HPDE6-E6E7 (cell line): ENCODE measurements around the gene KCNC3.

ENCODE experiments used
- DNase-seq: peaks from one replicate; pipeline ENCODE4 v3.0.0; 2011; ENCODE audit warnings: missing footprints; ENCODE audit errors: extremely low spot score

Gene KCNC3

GRCh38 chr19:50327013-50327412 lies 2.2 kb downstream of the KCNC3 start:
- DNase-seq: no peak

- DNase-seq: no peak
Measured at GRCh38 chr19:50326101-50326664, 3.0 kb downstream of the KCNC3 start.

- DNase-seq: no peak
Measured at GRCh38 chr19:50325310-50326100, 3.7 kb downstream of the KCNC3 start.

DNA sequence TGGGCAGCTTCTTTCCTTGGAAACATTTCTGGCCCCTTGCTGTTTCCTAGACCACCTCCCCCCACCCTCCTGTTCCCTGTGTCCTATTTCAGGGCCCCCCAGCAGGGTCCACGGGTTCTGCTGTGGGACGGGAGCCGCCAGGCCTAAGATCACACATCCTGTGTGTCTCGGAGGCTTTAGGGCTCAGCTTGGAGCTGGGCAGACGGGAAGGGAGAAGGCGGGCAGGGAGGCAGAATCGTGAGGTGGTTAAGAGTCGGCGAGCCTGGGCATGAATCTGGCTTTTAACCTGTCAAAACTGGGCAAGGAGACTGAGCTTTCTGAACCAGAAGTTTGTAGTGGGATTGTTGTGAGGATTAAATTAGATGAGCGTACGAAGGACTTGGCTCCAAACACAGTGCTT lies 4.8 kb downstream of the KCNC3 start:
- DNase-seq: no peak

DNA sequence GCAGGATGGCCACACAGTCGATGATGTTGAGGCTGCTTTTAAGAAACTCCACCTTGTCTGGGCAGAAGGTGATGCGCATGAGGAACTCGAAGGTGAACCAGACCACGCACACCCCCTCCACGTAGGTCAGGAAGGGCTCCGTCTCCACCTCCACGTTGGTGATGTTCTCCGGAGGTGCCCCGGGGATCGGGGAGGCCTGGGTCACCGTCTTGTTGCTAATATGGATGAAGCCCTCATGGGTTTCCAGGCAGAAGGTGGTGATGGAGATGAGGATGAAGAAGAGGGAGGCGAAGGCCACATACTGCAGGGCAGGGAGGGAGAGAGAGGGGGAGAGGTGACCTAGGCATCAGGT lies 5.4 kb downstream of the KCNC3 start:
- no peak for DNase-seq

- no peak for DNase-seq
Measured at GRCh38 chr19:50322931-50323781, 6.0 kb downstream of the KCNC3 start.

DNA sequence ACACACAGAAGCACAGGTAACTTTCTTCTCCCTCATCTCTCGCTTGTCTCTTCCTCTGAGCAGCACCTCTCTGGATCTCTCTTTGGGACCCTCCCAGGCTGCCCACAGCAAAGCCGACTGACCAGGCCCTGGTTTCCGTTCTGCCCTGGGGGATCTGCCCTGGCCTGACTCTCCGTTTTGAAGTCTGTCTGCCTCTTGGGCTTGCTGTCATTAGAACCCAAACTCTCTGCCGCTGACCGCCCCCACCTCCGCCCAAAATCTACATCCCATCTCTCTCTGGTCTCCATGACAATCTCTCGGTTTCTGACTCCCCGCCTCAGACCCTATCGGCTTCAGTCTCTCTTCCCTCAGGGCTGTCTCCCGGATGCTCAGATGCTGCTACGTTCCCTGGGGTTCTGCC lies 6.9 kb downstream of the KCNC3 start:
- DNase-seq: no peak

DNA sequence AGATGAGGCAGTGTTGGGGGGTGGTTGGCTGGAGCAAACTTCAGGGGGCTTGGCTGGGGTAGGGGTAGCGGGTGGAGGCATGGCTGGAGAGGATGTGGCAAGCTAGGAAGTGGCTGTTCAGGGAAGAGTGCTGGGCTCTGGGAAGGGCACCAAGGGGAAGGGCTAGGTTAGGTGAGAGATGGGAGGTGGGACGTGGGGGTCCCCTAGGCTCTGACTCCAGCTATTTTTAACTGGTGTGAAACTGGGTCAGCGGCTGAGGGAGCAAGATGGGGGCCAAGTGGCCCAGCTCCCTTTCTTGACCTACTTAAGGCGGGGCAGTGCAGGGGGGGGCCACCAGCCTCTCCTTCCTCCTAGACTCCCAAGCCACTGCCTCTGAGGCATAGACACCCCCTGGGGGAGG lies 7.3 kb downstream of the KCNC3 start:
- no peak for DNase-seq

DNA sequence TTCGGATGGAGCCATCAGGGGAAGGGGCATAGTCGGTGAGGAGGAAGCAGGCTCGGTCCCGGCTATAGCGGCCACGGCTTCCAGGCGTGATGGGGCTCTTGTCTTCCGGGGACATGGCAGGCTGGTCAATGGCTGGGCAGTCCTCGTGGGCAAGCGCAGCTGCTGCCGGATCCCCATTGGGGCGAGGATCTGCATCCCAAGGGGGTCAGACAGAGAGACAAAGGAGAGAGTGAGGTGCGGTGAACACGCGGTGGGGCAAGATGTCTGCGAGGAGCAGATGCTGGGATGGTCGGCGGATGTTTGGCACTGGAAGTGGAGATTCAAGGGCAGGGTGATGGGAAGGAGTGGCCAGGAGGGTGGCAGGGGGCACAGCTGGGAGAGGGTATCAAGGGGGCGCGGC lies 8.6 kb downstream of the KCNC3 start:
- no peak for DNase-seq

GRCh38 chr19:50320051-50320450 lies 9.1 kb downstream of the KCNC3 start:
- DNase-seq: no peak

DNA sequence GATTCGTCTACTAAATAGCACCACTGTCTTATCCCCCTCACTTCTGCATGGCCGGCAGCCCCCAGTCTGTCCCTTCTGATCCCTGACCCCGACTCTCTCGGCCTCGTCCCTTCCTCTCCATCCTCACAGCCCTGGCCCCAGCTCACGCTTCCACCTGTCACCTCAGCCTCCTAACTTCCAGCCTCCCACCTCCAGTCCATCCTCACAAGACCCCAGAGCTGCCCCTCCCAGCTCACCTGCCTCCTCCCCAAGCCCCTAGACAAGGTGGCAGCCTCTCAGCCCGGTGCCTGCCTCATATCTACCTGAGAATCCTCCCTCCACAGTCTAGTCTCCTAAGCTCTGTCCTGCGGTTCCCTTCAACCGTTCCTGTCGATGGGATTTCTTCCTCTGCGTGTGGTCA lies 10.0 kb downstream of the KCNC3 start:
- DNase-seq: no peak

- no peak for DNase-seq
Measured at GRCh38 chr19:50318438-50318837, 10.7 kb downstream of the KCNC3 start.

DNA sequence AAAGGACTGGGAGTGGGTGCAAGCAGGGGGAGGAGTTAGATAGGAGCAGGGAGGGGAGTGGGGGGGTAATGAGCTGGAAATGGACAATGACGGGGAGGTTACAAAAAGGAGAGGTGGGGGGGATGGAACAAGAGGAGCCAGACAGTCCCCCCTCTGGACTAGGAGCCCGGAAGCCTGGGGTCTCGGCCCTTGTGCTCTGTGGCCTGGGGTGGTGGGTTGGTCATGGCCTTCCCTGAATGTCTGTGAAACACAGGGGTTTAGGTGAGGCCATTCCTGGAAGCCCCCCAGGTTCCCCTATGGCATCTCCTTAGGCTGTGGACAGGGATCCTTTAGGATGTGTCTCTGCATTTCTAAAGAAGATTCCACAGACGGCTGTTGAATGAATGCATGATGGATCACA lies 12.1 kb downstream of the KCNC3 start:
- DNase-seq: no peak

- no peak for DNase-seq
Measured at GRCh38 chr19:50315773-50316448, 13.3 kb downstream of the KCNC3 start.

GRCh38 chr19:50314724-50315708 lies 14.2 kb downstream of the KCNC3 start:
- no peak for DNase-seq

DNA sequence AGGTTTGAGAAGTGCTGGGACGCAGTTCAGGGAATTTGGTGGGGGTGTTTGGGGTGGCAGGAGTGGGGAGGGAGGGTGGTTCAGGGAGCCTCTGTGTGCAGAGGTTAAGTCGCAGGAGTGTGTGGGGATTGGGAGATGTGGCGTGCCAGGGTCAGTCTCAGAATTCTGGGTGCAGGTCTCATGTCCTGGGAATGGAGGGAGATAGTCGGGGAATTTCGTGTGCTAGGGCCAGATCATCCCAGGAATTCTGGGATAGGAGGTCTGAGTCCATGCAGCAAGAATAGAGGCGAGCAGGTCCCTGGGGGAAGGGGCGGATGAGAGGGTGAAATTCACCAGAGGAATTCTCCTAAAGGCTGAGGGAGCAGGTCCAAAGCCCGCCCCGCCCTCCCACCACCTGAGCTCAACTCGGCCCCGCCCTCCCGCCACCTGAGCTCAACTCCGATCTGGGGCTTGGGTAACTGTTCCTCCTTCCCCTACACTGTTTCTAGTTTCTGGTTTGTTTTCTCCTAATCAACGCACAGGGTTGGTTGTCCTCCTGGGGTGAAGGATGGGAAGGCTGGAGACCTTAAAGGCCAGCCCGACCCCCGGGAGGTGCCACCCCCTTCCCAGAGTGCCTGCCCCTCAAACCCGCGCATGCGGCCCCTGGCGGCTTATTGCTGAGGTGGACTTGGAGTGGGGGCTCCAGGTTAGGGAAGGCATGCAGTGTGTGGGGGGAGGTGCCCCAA lies 15.2 kb downstream of the KCNC3 start:
- DNase-seq: no peak

DNA sequence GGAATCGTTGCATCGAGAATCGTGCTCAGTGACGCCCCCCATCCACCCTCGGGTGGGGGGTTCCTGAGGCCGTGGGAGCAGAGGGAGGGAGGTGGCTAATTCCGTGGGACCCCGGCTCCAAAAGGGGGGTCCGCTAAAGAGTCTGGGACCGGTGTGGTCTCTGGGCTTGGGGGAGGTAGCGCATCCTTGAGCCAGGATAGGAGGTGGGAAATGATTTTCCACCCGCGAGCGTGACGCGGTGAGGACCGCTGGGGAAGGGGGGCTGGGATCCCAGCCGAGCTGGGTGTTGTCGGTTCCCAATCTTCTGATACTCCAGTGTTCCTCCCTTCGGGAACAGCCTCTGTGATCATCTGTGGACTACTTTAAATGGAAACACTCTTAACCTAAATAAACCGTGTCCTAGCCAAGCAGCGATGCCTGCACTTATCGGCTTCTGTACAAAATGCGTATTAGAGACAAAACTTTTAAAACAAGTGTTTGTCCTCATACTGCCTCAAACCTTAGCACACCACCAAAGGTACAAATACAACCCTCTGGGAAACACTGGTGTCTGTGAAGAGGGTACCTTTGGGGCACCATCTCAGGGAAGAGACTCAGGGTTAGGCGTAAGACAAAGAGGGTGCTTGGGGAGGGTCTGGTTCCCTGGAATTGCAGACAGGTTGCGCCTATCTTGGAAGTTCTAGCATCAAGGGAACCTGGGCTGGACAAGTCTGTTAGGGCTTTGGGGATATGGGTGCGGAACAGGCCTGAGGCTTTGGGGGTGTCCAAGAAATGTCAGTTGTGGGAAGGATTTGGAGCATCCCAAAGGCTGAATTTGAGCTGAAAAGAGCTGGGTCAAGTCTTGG lies 16.0 kb downstream of the KCNC3 start:
- DNase-seq: no peak

DNA sequence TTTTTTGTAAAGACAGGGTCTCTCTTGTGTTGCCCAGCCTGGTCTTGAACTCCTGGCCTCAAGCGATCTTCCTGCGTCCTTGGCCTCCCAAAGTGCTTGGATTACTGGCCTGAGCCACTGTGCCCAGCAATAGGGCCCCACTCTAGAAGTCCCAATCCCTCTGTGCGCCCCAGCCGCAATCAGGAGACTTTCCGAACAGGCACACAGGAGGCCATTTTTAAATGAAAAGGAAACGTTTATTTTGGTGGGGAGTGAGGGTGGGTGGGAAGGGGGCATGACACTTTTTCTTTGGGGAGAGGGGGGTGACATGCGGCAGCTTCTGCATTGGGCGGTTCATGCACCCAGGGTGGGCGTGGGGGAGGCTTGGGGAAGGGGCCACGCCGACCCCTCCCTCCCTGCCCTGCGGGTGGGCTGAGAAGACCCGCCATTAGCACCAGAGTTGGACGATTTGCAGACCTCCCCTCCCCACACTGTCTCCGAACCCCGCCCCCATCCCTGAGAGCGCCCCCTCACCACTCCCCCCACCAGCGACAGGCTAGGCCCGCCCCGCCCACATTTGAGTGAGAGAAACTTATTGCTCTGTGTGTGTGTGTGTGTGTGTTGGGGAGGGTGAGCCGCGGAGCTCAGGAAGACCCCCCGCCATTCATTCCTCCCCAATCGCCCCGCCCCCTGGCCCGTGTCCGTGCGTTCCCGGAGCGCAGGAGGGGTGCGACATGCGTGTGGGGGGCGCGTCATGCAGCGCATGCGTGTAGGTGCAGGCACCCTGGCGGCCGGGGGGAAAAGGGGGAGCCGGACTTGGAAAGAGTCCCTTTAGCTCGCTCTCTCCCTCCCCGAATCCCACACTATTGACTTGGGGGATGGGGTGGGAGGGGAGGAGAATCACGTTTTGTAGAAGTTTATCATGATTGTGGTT lies 17.2 kb downstream of the KCNC3 start:
- no peak for DNase-seq
